NCI-H187 treated with DMSO at 0.1 percent for 48 hours (cell line): Measurements from ENCODE around the gene MSI2.
"Not testable (repeated sequence)": the region's sequence is repeated elsewhere in the genome, so short reads cannot be mapped to it uniquely, and the experiment has no call there.

Source experiments
- DNase-seq: peaks from one replicate; lab custom pipeline; 2025; lab: John Stamatoyannopoulos, UW

The MSI2 gene

DNA sequence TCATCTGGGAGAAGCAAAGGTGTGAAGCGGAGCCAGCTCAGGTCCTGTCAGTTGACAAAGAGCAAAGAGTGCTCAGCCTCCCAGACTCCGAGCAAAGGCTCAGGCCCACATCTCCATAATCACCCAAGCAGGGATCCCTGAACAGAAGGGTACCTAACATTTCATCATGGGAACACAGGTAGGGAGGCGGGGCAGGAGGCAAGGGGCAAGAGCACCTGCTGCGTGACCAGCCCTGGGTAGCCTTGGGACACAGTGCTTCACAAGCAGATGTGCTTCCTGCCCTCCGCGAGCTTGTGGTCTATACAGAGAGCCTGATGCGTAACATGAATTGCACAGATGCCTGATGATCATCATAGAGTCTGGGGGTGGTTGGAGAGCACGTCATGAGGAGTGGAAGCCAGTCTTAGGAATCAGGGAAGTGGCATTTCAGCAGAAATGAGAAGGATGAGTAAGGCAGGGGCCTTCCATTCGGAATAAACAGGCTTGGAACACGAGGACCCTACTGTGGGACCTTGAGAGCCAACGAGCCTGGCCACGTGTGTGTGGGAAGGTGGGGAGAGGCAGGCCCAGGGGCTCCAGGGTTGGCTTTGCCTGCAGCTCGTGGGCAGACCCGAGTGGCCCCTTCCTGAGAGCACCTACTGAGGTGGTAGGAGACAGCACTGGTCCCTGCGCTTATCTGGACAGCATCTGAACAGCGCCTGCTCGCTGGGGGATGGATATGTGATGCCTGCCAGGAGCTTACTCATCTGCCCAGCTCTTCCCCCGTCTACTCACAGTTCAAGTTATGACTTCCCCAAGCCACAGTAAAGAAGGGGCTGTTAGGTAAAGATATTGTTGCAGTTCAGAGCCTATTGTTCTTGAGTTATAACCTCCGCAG lies 363.0 kb downstream of the MSI2 start:
- no peak for DNase-seq

GRCh38 chr17:57620576-57620975 lies 364.3 kb downstream of the MSI2 start:
- DNase-seq = no peak

DNA sequence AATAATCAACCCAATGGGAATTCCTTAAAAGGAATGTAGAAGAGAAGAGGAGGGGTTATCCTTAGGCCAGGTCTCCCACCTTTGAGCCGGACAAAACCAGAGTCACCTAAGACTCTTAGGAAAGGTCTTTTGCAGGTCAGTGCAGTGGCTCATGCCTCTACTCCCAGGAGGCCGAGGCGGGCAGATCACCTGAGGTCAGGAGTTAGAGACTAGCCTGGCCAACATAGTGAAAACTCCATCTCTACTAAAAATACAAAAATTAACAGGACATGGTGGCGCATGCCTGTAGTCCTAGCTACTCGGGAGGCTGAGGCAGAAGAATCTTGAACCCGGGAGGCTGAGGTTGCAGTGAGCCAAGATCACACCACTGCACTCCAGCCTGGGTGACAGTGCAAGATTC lies 365.5 kb downstream of the MSI2 start:
- DNase-seq = not testable (repeated sequence)

- no peak for DNase-seq
These were observed 366.0 kb downstream of the MSI2 start for GRCh38 chr17:57622306-57622682.

- no peak for DNase-seq
These were observed 366.5 kb downstream of the MSI2 start for GRCh38 chr17:57622683-57623433.

- no peak for DNase-seq
These were observed 367.3 kb downstream of the MSI2 start for GRCh38 chr17:57623620-57624019.

DNA sequence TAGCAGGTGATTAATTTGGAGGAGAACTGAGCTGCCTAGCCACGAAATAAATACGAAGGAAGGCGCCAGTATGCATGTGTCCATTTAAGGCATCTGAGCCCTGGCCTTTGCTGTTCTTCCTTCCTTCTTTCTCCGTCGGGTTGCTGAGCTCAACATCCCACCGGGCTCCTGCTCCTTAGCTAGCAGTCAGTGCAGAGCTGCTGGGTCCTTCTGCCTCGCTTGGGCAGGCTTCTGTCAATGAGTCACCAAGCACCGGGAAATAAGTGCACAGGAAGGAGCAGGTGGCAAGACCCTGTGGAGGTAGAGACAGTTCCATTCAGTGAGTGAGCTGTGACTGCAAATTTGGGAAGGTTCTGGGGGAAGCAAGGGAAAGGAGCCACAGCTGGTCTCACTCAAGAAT lies 368.1 kb downstream of the MSI2 start:
- DNase-seq = no peak

GRCh38 chr17:57625511-57625910 lies 369.2 kb downstream of the MSI2 start:
- no peak for DNase-seq

DNA sequence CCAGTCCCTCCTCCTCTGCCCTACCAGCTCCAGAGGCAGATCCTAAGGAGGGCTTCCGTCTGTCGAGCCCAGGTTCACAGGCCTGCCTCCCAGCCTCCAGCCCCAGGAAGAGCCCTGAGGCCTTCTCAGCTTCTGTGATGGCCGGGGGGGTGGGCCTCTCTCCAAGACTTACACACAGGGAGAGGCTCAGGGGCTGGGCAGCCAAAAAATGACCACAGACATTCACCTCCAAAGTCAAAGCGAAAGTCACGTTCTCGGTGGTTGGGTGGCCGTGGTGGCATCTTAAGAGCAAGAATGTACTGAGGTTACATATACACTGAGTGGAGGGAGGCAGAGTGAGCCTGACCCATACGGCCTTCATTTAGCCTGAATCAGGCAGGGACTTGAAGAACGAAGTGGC lies 369.6 kb downstream of the MSI2 start:
- no peak for DNase-seq

- no peak for DNase-seq
These were observed 370.3 kb downstream of the MSI2 start for GRCh38 chr17:57626520-57627210.

- DNase-seq = no peak
These were observed 371.3 kb downstream of the MSI2 start for GRCh38 chr17:57627591-57627990.

GRCh38 chr17:57628421-57628820 lies 372.1 kb downstream of the MSI2 start:
- DNase-seq = no peak

GRCh38 chr17:57629470-57629869 lies 373.1 kb downstream of the MSI2 start:
- no peak for DNase-seq

DNA sequence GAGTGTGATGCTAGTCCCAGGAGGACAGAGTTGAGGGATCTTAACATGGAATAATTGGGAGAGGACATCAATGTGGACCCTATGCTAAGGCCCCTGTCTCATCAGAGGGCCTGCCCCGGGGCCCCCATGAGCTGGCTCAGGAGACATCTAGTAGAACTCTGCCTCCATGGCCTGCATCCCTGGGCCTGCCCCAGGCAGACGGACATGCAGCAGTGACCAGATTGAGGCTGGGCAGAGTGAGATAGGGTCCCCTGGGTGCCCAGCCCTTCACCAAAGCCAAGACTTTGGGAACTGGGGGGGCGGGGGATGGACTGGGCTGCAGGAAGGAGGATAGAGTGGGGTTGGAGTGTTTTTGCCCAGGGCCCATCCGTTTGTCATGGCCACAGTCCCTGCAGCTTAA lies 373.6 kb downstream of the MSI2 start:
- DNase-seq = no peak

GRCh38 chr17:57630736-57631135 lies 374.4 kb downstream of the MSI2 start:
- DNase-seq = no peak

GRCh38 chr17:57631871-57632270 lies 375.5 kb downstream of the MSI2 start:
- no peak for DNase-seq

DNA sequence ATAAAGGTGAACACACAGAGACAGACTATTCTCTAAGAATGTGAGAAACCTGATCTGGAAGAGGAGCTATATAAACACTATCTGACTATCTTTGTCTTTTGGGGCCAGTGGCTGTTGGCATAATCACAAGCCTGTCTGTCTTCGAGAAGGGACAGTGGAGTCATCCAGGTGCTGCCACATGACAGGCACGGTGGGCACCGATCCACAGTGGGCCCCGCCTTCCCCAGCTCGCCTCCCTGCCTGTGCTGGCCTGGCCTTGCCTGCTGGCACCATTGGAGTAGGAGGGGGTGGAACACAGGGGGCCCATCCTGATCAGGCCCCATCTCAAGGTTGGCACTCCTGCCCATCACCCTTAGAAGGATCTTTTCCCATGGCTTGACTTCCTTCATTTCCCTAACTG lies 376.0 kb downstream of the MSI2 start:
- no peak for DNase-seq

DNA sequence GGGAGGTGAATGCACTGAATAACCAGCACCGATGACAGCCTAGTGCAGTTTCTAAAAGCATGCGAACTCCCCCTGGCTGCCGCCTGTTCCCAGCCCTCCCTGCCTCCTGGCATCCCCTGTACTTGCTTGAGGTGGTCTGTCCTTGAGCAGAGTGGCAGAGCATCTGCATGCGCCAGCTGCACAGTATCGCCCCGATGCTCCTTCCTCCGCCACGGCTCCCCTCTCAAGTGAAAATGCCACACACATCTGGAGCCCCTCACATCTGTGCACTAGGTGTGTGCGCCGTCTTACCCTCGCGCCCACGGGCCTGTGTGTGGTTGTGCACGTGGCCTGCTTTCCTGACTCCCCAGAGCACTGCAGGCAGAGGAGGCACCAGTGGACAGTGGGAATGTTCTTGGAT lies 376.9 kb downstream of the MSI2 start:
- DNase-seq = no peak

DNA sequence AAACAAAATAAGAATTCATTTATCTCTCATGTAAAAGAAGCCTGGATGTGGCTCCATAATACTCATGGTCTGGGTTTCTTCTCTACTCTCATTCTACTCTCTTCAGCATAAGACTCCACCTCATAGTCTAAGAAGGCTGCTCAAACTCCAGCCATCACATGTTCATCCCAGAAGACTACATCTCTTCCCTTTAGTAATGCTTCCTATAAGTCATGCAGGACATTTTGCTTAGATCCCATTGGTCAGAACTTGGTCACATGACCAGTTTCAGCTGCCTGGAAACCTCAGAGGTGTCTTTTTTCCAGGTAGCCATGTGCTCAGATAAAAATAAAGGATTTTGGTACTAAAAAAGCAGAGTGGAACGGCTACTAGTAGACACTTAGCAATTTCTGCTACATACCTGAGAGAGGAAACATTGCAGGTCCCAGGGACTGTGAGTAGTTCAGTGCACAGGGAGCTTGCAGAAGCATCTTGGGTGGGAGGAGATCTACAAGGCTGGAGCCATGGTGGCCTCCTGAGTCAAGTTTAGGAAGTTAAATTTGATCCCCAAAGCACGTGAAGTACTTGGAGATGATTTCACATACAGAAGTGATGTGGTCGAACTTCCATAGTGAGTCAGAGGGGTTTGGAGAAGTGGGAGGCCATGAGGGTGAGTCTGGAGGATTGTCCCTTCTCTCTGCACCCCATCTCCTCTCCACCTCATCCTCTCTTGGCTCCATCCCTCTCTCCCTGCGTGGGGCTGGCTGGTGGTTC lies 378.6 kb downstream of the MSI2 start:
- no peak for DNase-seq

DNA sequence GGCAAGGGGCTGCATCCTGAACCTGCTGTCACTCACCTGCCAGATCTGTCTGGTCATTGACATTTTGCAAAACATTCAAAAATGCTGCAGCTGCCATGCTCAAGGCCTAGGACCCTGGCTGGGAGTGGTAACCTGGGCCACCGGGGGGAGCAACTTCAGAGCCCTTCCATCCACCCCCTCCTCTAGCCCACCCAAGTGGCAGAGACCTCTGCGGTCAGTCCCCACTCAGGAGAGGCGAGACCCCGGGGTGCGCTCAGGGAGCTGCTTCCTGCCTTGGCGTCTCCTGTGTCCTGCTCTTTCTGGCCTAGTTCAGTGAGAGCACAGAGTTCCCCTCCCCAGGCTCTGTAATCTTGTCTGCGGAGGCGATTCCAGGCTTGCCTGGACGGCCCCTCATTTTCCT lies 380.0 kb downstream of the MSI2 start:
- no peak for DNase-seq

DNA sequence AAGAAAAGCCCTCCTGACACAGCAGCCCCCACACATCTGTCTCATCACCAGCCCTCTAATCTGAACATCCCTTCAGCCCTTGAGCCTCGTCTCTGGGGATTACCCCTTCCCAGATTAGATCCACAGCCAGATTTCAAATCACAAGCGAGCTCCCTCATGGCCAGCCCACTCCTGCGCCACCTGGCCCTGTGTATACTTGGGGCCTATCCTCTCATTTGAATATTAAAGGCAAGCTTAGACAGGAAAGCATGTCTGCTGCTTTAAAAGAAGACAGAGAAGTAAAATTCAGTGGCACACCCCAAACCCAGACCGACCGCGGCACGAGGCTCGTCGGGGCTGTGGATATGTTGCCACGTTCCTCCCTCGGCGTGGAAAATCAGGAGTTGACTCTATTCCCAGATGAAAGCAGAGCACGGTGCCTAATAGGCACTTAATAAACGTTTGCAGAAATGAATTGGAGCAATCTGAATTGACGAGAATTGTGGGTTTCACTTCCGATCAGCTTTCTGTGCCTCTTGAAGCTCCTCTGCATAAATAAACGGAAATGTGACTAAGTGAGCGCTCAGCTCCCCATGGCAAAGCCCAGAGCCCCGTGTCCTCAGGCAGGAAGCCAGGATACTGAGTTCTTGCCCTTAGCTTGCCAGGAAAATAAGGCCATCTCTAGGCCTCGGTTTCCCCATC lies 380.8 kb downstream of the MSI2 start:
- no peak for DNase-seq

- DNase-seq = no peak
These were observed 381.3 kb downstream of the MSI2 start for GRCh38 chr17:57637666-57638010.
